HT1080 (cell line): ENCODE measurements around the gene SCGB1A1. TPM values are rescaled to one million over a fixed set of nuclear protein-coding genes. Genes with fewer than 3 reads are reported as not detected.
A peak's percentile ranks its signal among the peaks of the same experiment; 100 is the strongest.
"Not testable (repeated sequence)": the region's sequence is repeated elsewhere in the genome, so short reads cannot be mapped to it uniquely, and the experiment has no call there.

ENCODE experiments used
- DNase-seq: peaks from one replicate; pipeline ENCODE4 v3.0.0-alpha.2; 2015; ENCODE audit warnings: low read depth
- total RNA-seq: library from RNA; depleted of rRNA; stranded (reverse); fragments of >200 nt; shearing (Covaris generic); gene quantifications from 2 replicates; pipeline ENCODE4 v1.2.3, GENCODE V29; 2014

Gene SCGB1A1
- total RNA-seq, 1 experiment from 2014 or later, result not detected

DNA sequence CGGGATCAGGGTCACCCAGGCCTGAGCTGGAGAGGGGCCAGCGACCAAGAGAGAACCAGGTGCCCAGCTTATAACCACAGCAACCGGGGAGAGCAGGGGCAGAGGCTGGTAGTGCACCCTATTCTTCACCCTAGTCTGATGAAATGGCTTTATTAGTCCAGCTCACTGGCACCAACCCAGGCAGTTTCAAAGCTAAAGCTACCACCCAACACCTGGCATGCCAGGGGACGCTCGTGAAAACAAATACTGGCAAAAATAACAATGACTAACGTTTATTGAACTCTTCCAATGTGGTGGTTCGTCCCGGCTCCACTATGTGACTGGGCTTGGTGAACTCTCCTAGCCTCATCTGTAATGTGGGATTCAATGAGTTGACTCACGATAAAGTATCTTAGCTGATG is 30.6 kb downstream of the SCGB1A1 start:
- DNase-seq, result peak; percentile 60

GRCh38 chr11:62449912-62450311 is 31.1 kb downstream of the SCGB1A1 start:
- DNase-seq, result not testable (repeated sequence)

DNA sequence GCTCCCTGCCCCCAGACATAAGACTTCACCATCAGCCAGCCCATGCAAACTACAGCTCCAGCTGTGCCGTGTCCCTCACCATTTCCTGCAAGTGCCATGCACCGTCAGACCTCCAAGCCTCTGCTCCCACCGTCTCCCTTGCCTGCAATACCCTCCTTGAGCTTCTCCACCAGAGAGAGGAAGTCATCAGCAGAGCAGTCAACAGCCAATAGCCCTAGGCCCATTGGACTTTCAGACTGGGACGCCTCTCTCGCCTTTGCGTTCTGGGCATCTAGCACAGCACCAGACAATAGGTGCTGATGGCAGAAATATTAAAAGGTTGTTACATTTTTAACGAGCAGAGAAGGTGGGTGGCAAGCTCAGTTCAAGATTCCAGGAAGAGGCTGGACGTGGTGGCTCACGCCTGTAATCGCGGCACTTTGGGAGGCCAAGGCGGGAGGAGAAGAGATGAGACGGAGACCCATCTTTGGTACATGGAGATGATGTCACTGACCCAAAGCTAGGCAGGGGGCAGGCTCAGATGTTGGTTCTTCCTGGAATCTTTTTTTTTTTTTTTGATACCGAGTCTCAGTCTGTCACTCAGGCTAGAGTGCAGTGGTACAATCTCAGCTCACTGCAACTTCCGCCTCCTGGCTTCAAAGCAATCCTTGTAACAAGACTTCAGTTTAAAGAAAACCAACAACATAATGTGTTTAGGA is 31.9 kb downstream of the SCGB1A1 start:
- DNase-seq, result no peak

- DNase-seq, result no peak
Observed at GRCh38 chr11:62451241-62451621, 32.4 kb downstream of the SCGB1A1 start.

DNA sequence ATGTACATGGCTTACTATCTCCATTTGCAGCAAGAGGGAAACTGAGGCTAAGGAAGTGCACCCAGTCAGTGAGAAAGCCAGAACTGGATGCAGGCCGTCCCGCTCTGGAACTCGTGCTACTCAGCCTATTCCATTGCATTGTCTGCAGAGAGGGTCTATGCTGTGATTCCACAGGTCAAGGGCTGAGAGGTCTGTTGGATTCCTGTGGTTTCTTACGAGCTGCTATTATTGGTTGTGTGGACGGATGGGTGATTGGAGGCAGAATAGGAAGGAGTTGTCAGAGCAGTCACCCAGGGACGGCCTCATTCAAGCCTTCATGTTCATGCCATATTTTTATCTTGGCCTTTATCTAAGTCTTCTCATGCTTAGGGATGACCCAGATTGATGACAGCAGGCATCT is 33.4 kb downstream of the SCGB1A1 start:
- no peak for DNase-seq

DNA sequence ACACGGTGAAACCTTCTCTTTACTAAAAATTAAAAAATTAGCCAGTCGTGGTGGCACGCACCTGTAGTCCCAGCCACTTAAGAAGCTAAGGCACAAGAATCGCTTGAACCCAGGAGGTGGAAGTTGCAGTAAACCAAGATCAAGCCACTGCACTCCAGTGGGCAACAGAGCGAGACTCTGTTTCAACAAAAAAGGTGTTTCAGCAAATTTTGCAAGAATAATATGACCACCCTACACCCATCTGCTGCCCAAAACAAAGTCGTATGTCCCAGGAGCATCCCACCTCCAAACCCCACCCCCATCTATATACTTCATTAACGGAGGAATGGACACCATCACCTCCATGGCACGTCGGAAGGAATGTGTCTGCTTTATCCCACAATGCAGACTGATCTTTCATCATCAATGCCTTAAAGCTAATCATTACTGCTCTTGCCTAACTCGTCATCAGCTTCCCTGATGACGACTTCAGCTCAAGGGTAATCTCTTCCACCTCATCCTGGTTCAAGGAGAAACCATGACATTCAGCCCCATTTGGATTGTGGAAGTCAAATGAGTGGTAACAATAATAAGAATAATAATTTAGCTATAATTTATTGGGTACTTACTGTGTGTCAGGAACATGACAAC is 34.1 kb downstream of the SCGB1A1 start:
- no peak for DNase-seq

DNA sequence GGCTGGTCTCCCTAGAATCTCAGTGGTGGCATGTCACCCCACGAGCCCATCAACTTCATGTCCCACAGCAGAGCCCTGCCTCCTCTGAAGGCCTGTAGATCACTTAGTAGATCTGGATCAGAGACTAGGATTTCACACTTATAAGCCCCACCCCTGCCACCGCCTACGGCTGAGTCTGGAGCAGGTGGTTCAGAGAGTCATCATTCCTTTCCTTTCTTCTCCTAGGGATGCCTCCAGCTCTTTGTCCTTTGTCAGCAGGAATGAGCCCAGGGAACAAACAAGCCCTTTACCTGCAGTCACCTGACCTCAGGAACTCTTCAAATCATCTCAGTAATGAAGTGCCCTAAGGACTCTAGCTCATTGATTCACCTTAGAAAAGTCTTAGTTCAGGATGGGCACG is 37.8 kb downstream of the SCGB1A1 start:
- DNase-seq, result no peak

DNA sequence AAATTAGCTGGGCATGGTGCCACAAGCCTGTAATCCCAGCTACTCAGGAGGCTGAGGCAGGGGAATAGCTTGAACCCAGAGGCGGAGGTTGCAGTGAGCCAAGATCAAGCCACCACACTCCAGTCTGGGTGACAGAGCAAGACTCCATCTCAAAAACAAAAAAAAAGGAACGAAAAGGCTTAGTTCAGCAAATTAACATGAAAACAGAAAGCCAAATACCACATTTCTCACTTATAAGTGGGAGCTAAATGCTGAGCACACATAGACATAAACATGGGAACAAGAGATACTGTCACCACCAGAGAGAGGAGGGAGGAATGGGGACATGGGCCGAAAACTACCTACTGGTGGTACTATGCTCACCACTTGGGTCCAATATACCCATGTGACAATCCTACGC is 38.6 kb downstream of the SCGB1A1 start:
- DNase-seq, result no peak

GRCh38 chr11:62458212-62459002 is 39.6 kb downstream of the SCGB1A1 start:
- no peak for DNase-seq

- no peak for DNase-seq
Observed at GRCh38 chr11:62459080-62459479, 40.2 kb downstream of the SCGB1A1 start.

DNA sequence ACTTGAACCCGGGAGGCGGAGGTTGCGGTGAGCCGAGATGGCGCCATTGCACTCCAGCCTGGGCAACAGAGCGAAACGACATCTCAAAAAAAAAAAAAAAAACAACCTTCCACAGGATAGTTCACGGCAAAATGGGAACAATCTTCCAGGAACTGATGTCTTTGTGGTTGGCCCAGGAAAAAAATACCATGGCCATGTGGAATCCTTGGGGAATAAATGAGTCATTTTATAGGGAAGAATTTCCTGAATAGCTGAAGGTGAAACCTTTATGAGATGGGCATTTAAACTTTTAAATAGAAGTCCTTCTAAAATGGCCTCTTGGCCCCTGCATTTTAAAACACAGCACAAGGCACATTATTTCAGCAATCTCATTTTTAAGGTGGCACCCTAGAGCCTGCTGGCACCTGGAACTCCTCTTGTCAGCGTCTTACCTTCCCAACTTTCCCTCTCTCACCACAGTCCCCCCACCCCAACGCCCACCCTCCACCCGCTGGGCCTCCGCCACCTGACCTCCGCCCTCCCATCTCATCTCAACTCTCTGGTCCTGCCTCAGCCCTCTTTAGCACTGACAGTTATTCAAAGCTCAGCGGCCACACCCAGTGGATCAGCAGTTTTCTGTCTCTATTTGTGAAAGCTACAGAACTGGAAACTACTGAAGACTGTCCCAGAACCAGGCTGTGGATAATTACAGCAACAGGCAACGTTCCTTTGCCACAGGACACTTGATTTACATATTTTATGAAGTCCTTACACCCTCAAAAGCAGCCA is 43.1 kb downstream of the SCGB1A1 start:
- DNase-seq, result peak; percentile 84

GRCh38 chr11:62462508-62462892 is 43.7 kb downstream of the SCGB1A1 start:
- no peak for DNase-seq

- no peak for DNase-seq
Observed at GRCh38 chr11:62463121-62463542, 44.3 kb downstream of the SCGB1A1 start.

GRCh38 chr11:62464655-62465054 is 45.8 kb downstream of the SCGB1A1 start:
- DNase-seq, result no peak

DNA sequence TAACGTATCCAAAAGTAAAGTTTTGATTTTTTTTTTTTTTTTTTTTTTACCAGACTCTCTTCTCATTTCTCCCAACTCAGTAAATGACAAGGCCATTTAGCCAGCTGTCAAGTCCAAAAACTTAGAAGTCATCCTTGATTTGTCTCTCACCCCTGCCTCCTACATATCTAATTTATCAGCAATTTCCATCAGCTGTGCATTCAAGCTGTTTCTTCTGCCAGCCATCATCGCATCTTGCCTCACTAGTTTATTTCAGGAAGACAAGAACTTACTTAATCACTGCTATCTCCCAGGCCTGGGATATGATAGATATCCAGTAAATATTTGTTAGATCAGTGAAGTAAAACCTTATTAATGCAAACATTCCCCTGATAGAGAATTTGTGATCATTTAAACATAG is 47.6 kb downstream of the SCGB1A1 start:
- DNase-seq, result no peak

GRCh38 chr11:62468577-62468976 is 49.7 kb downstream of the SCGB1A1 start:
- DNase-seq, result no peak

GRCh38 chr11:62471603-62472002 is 52.8 kb downstream of the SCGB1A1 start:
- no peak for DNase-seq

- DNase-seq, result peak; percentile 75
Observed at GRCh38 chr11:62472063-62472884, 53.4 kb downstream of the SCGB1A1 start.
